ENCODE measurements around the gene MPI. TPM values are rescaled to one million over a fixed set of nuclear protein-coding genes. Genes with fewer than 3 reads are reported as not detected.

MPI gene
- total RNA-seq, 1 experiment from 2014 or later: 57.5 TPM

DNA sequence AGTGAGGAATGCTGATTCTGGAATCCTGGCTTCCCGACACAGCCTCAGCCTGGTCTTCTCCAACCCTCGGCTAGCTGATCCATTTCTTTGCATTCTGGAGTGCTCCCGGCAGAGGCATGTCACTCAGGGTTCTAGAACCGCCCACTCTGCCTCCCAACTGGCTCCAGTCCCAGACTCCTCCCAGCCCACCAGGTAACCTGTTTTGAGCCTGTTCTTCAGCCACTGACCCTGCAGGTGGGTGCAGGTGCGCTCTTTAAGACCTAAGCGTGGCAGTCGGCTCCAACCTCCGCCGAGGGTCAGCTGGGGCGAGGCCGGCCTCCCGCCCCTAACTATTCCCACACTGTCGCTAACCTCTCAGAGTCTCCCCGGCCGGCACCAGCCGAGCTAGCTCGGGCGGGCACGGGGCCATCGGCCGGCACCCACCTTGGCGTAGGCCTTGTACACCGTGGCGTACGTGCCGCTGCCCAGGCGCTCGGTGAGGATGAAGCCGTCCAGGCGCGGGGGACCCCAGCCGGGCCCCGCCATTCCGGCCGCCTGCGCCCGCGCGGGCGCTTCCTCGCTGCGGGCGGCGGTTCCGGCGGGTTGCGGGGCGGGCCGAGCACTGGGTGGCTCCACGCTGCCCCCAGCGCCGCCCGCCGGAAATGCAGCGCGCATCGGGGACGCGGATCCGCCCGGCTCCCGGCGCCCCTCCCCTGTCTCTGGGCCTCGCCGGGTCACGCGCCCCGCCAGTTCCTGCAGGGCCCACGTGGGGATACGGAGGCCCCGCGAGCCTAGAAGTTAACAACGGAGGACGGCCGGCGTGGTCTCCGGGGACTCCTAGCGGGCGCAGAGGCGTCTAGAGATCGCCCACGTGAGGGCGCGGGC, 47.0 kb upstream of the MPI start, which contains the start of gene ULK3:
TSS of gene ULK3 (minus strand) at position 576 of the 864 bp plus-strand sequence. CDS start at position 525, 51 bp downstream.
- no CpG with 5 or more reads among the region's 84 CpGs for WGBS (ENCODE audit: extremely low coverage, insufficient read length, low lambda C conversion rate)
- peaks cover 12 to 44% (median 38%) of the 10 kb centered on the region in 3 experiments for H3K36me3 Mint-ChIP-seq (ENCODE audit: insufficient read depth in 1 of 3, low read depth in 3 of 3)

More for the DNA sequence above, 47.0 kb upstream of the MPI start, which contains the start of gene ULK3:
- Histone ChIP-seq H3K4ac (ENCODE audit: low read depth, low read length) (no peak within 1 kb of the TSS; the same call in 1 of the 2 replicates), H2BK15ac (ENCODE audit: low read depth, low read length) (no peak within 1 kb of the TSS; the same call in 1 of the 2 replicates), H2AK5ac (ENCODE audit: insufficient read length, low read length) (no peak within 1 kb of the TSS), H3K4me1 (ENCODE audit: insufficient read depth, low read length) (no peaks in the 10 kb centered on the region; the same call in 1 of the 2 replicates), H3K56ac (ENCODE audit: insufficient read length, low read depth, low read length) (no peak within 1 kb of the TSS), H2AFZ (ENCODE audit: low read length) (no peak within 1 kb of the TSS), H3K79me2 (ENCODE audit: insufficient read depth, low read length) (no peaks in the 10 kb centered on the region), H2BK20ac (ENCODE audit: low read depth, low read length, poor library complexity, severe bottlenecking) (no peak within 1 kb of the TSS), H3K27me3 (ENCODE audit: insufficient read depth, low read length) (no peaks in the 10 kb centered on the region), H3T11ph (ENCODE audit: low read length) (no peak within 1 kb of the TSS), H4K91ac (ENCODE audit: insufficient read length, low read depth, low read length) (peak within 1 kb of the TSS; percentile 77), H3K14ac (ENCODE audit: insufficient read depth, low read length) (peak within 1 kb of the TSS; percentile 92), H3K23me2 (ENCODE audit: insufficient read length, low read depth, low read length, poor library complexity, severe bottlenecking) (peaks cover 6% of the 10 kb centered on the region), H3K9me3 (ENCODE audit: control insufficient read depth, low read depth, low read length) (no peaks in the 10 kb centered on the region), H2BK120ac (ENCODE audit: low read depth, low read length, poor library complexity, severe bottlenecking) (no peak within 1 kb of the TSS), H3K9ac (ENCODE audit: extremely low read depth, insufficient read length, low read length) (peak within 1 kb of the TSS; percentile 73), H4K20me1 (ENCODE audit: control insufficient read depth, insufficient read depth, insufficient read length) (peaks cover under 1% of the 10 kb centered on the region), H3K23ac (ENCODE audit: insufficient read length, low read depth, low read length) (no peak within 1 kb of the TSS), H3K4me2 (ENCODE audit: insufficient read depth, insufficient read length, low read length) (peak within 1 kb of the TSS; percentile 64), H2BK5ac (ENCODE audit: insufficient read length, low read length) (no peak within 1 kb of the TSS), H4K5ac (ENCODE audit: insufficient read length, low read depth, low read length) (no peak within 1 kb of the TSS), H2BK12ac (ENCODE audit: insufficient read length, low read depth, low read length) (no peak within 1 kb of the TSS), H4K8ac (replicated peaks; ENCODE audit: insufficient read length, low read depth, low read length) (no peak within 1 kb of the TSS), H3K18ac (ENCODE audit: insufficient read length, low read depth, low read length) (peak within 1 kb of the TSS; percentile 72), H3K79me1 (ENCODE audit: insufficient read depth, low read depth, low read length, poor library complexity, severe bottlenecking) (no peaks in the 10 kb centered on the region), H3K27ac (ENCODE audit: insufficient read length, low read depth, low read length) (no peak within 1 kb of the TSS)
- Mint-ChIP-seq H3K4me3 (peak within 1 kb of the TSS; percentile 89 to 90), H3K27me3 (ENCODE audit: low read depth) (no peaks in the 10 kb centered on the region), H3K9me3 (no peaks in the 10 kb centered on the region), H3K27ac (peak within 1 kb of the TSS; percentile 95 to 98 (median 97)), H3K4me1 (peaks cover 20 to 35% of the 10 kb centered on the region in 2 experiments)
- TF ChIP-seq, protein P1, sequence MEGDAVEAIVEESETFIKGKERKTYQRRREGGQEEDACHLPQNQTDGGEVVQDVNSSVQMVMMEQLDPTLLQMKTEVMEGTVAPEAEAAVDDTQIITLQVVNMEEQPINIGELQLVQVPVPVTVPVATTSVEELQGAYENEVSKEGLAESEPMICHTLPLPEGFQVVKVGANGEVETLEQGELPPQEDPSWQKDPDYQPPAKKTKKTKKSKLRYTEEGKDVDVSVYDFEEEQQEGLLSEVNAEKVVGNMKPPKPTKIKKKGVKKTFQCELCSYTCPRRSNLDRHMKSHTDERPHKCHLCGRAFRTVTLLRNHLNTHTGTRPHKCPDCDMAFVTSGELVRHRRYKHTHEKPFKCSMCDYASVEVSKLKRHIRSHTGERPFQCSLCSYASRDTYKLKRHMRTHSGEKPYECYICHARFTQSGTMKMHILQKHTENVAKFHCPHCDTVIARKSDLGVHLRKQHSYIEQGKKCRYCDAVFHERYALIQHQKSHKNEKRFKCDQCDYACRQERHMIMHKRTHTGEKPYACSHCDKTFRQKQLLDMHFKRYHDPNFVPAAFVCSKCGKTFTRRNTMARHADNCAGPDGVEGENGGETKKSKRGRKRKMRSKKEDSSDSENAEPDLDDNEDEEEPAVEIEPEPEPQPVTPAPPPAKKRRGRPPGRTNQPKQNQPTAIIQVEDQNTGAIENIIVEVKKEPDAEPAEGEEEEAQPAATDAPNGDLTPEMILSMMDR (conservative IDR thresholded peaks at IDR 0.05): peak; percentile 70
- peak; percentile 95 for DNase-seq
